ENCODE data around the gene WASL.
"Not testable (repeated sequence)": the region's sequence is repeated elsewhere in the genome, so short reads cannot be mapped to it uniquely, and the experiment has no call there.

WASL gene

GRCh38 chr7:123729218-123729578 is 19.6 kb downstream of the WASL start:
- no peak for DNase-seq

DNA sequence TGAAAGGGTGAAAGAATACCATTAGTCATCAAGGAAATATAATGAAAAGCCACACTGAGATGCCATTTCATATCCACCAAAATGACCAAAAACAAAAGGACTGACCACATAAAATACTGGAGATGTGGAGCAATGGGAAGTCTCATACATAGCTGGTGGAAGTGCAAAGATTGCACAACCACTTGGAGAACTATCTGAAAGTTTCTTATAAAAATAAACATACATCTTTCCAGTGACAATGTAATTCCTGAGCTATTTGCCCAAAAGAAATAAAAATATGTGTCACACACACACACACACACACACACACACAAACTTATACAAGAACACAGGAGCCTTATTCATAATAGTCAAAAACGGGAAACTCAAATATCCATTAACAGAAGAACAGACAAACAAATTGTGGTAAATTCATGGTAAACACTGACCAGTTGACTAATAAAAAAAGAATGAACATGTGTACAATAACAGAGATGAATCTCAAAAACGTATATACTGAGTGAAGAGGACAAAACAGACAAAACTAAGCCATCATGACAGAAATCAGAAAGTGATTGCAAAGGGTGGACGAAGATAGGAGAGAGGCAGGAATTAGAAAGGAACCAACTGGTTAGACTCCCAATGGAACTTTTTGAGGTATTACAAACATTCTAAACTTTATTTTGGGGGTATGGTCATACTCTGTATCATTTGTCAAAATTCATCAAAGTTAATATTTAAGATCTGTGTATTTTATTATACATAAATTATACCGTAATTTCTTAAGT is 21.5 kb downstream of the WASL start:
- no peak for DNase-seq

GRCh38 chr7:123725586-123726171 is 23.1 kb downstream of the WASL start:
- DNase-seq: no peak

- DNase-seq: no peak
Observed at GRCh38 chr7:123724817-123725253, 24.0 kb downstream of the WASL start.

DNA sequence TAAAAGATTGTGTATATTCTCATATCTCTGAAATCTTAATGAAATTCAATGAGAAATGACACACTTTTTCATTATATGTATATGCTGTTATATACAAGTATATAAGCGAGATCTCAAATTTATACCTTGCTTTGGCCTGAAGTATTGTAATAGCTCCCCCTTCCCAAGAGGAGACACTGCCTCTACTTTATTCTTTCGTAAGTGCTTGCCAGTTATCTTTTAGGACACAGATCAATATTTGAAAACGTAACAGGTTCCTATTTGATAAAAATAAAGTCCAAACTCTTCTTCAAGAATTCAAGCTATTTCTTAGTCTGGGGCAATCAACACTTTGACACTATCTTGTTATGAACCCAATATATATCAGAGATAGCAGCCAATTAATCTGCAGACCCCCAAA is 24.9 kb downstream of the WASL start:
- DNase-seq: no peak

DNA sequence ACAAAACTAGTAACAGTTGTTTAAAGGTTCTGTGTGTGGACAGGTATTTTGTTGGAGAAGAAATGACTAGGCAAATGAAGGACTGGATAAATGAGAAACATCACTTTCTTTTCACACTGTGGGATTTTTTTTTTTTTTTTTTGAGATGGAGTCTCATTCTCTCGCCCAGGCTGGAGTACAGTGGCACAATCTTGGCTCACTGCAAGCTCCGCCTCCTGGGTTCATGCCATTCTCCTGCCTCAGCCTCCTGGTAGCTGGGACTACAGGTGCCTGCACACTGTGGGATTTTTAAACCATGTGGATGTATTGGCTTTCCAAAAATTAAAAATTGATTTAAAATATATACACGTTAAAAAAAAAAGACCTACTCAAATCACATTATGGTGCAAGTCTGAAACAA is 28.3 kb downstream of the WASL start:
- not testable (repeated sequence) for DNase-seq

- DNase-seq: no peak
Observed at GRCh38 chr7:123719197-123719721, 29.5 kb downstream of the WASL start.

- DNase-seq: no peak
Observed at GRCh38 chr7:123718773-123719172, 30.0 kb downstream of the WASL start.

- DNase-seq: no peak
Observed at GRCh38 chr7:123717689-123718088, 31.1 kb downstream of the WASL start.

GRCh38 chr7:123716877-123717276 is 31.9 kb downstream of the WASL start:
- no peak for DNase-seq

DNA sequence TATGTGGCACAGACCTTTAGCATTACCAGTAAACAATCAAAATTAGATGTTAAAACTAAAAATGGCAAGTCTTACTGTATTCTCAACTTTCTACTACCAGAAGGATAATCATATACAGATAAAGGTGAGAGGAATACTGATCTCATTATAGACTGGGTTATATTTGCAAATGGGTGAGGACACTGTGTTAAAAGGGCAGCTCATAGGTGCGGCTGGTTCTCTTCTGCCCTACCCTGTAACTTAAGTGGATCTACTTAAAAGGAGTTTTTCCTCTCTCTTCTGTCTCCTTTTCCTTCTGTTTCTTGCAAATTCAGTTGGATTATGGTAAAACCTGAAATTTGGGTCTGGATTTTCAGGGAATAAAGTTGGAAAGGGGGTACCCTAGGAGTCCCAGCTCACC is 33.0 kb downstream of the WASL start:
- DNase-seq: no peak

- DNase-seq: no peak
Observed at GRCh38 chr7:123715198-123715597, 33.6 kb downstream of the WASL start.

DNA sequence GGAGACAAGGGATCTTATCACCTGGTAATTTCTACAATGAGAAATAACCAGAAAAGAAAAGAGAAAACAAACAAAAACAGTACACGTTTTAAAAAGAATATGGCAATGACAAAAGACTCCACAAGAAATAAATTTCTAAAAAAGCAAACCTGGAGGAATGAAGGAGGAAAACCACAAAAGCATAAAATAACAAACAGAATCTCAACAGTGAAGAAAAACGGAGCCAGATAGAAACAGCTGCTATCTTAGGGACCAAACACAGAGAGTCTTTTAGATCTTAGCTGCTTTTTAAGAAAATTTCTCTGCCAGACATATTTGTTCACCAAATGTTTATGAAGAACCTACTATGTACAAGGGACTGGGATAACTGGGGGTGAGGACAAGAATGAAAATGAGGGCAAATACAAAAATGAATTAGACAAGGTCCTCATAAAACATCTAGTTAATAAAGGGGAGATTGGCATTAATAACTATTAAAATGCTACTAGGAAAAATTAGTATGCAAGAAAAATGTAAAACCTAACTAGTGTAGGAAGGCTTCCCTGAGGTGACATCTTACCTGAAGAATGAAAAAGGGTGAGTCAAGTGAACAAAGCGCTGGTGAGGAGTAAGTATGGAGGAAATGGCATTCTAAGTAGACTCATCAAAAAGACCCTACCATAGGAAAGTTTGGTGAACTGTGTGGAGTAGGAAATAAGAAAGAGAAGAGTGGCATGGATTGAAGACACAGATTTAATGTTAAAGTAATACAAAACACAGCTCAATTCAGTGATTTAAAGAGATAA is 34.3 kb downstream of the WASL start:
- no peak for DNase-seq

GRCh38 chr7:123712619-123713018 is 36.2 kb downstream of the WASL start:
- DNase-seq: no peak

DNA sequence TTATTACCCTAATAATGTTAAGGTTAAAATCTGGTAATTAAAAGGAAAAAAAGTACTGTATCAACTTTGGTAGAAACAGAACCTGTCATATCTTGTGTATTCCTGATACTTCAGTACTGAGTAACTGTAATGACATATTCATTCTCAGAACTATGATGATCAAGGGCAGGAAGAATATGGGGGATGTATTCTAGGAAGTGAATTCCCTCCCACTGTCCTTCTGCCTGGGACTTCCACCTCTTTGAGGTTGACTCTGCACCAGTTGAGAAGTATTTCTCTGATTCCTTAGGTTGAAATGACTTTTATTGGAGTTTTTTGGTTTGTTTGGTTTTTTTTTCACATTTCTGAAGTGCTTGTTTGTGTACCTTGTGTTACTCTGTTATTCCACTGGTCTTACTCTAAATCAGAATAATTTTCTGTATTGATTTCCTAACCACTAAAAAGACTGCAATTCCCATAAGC is 36.9 kb downstream of the WASL start:
- no peak for DNase-seq

- DNase-seq: no peak
Observed at GRCh38 chr7:123710683-123711082, 38.1 kb downstream of the WASL start.

- no peak for DNase-seq
Observed at GRCh38 chr7:123709525-123709924, 39.3 kb downstream of the WASL start.

- no peak for DNase-seq
Observed at GRCh38 chr7:123705211-123705901, 43.4 kb downstream of the WASL start.

- no peak for DNase-seq
Observed at GRCh38 chr7:123695944-123696677, 52.7 kb downstream of the WASL start.

DNA sequence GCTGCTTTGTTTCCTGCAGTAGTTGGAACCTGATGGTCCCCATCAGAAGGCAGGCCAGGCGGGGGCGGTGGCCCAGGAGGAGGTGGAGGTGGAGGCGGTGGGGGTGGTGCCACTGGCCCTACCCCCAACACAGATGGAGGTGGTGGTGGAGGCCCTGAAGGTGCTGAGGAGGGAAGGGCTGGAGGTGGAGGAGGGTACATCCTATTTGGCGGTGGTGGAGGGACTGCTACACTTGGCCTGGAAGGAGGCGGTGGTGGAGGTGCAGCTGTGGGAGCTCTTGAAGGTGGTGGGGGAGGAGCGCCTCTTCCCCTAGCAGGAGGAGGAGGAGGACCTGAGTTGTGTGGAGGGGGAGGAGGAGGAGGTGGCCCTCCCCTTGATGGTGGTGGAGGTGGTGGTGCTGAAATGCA is 56.3 kb downstream of the WASL start:
- no peak for DNase-seq

DNA sequence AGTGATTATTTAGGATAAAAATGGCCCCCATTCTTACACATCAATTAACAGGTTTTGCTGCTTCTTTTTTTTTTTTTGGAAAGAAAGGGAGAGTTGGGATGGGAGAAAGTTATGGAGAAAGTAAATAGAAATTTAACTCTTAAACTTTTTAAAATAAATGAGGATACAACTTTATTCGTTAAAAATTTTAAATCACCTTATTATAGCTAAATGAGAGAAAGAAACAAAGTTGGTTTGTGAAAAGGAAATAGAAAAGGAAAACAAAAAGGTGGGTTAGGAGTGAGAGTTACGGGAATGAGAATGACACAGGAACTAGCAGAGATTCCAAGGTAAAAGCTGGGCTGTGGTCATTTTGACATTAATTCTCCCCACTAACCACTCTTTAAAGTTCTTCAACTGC is 58.3 kb downstream of the WASL start:
- no peak for DNase-seq

- DNase-seq: no peak
Observed at GRCh38 chr7:123689250-123689649, 59.6 kb downstream of the WASL start.
